H9 (cell line): ENCODE measurements around the gene UGT2B17. TPM values are rescaled to one million over a fixed set of nuclear protein-coding genes. Genes with fewer than 3 reads are reported as not detected.
"Not testable (repeated sequence)": the region's sequence is repeated elsewhere in the genome, so short reads cannot be mapped to it uniquely, and the experiment has no call there.

Experiments used
- DNase-seq: peaks from one replicate; pipeline ENCODE4 v3.0.0-alpha.2; 2017
- H2AFZ ChIP-seq: one replicate; pipeline ENCODE4 v1.6.1; 2013; ENCODE audit warnings: mild to moderate bottlenecking, low read length, control low read depth, moderate library complexity
- H2AK5ac ChIP-seq: 2 replicates; pipeline ENCODE4 v1.6.1; 2013; ENCODE audit warnings: low read length, control low read depth, mixed read lengths; ENCODE audit not compliant: insufficient read length
- H2BK120ac ChIP-seq: one replicate; pipeline ENCODE4 v1.6.1; 2013; ENCODE audit warnings: low read depth, mild to moderate bottlenecking, low read length, control low read depth, inconsistent platforms; ENCODE audit not compliant: poor library complexity, severe bottlenecking
- H2BK12ac ChIP-seq: 2 replicates; pipeline ENCODE4 v1.6.1; 2013; ENCODE audit warnings: low read length, control low read depth, mixed read lengths, low read depth; ENCODE audit not compliant: insufficient read length
- H2BK15ac ChIP-seq: 2 replicates; pipeline ENCODE4 v1.6.1; 2013; ENCODE audit warnings: low read depth, low read length, control low read depth
- H2BK20ac ChIP-seq: one replicate; pipeline ENCODE4 v1.6.1; 2013; ENCODE audit warnings: low read depth, mild to moderate bottlenecking, low read length, control low read depth, inconsistent platforms; ENCODE audit not compliant: poor library complexity, severe bottlenecking
- H2BK5ac ChIP-seq: 2 replicates; pipeline ENCODE4 v1.6.1; 2013; ENCODE audit warnings: low read length, control low read depth, mixed read lengths; ENCODE audit not compliant: insufficient read length
- H3K14ac ChIP-seq: 2 replicates; pipeline ENCODE4 v1.6.1; 2013; ENCODE audit warnings: low read length, control low read depth; ENCODE audit not compliant: insufficient read depth
- H3K18ac ChIP-seq: 2 replicates; pipeline ENCODE4 v1.6.1; 2013; ENCODE audit warnings: low read depth, mild to moderate bottlenecking, mixed read lengths, low read length, control low read depth; ENCODE audit not compliant: insufficient read length
- H3K23ac ChIP-seq: 2 replicates; pipeline ENCODE4 v1.6.1; 2013; ENCODE audit warnings: low read length, control low read depth, mixed read lengths, low read depth; ENCODE audit not compliant: insufficient read length
- H3K23me2 ChIP-seq: 2 replicates; pipeline ENCODE4 v1.6.1; 2013; ENCODE audit warnings: low read depth, mild to moderate bottlenecking, mixed read lengths, low read length, control low read depth; ENCODE audit not compliant: insufficient read length, poor library complexity, severe bottlenecking
- H3K27ac ChIP-seq: 2 replicates; pipeline ENCODE4 v1.5.1; 2013; ENCODE audit warnings: low read length, control low read depth, mixed read lengths, low read depth; ENCODE audit not compliant: insufficient read length
- H3K27me3 ChIP-seq: 2 replicates; pipeline ENCODE4 v1.6.1; 2013; ENCODE audit warnings: low read length, control low read depth, inconsistent platforms; ENCODE audit not compliant: insufficient read depth
- H3K4ac ChIP-seq: 2 replicates; pipeline ENCODE4 v1.6.1; 2013; ENCODE audit warnings: low read depth, mild to moderate bottlenecking, control low read depth, inconsistent platforms, low read length, moderate library complexity
- H3K4me1 ChIP-seq: 2 replicates; pipeline ENCODE4 v1.6.1; 2013; ENCODE audit warnings: low read length, control low read depth, inconsistent platforms; ENCODE audit not compliant: insufficient read depth
- H3K4me2 ChIP-seq: 2 replicates; pipeline ENCODE4 v1.6.1; 2013; ENCODE audit warnings: low read length, control low read depth, mixed read lengths; ENCODE audit not compliant: insufficient read length, insufficient read depth
- H3K56ac ChIP-seq: 2 replicates; pipeline ENCODE4 v1.6.1; 2013; ENCODE audit warnings: low read depth, mild to moderate bottlenecking, mixed read lengths, low read length, control low read depth; ENCODE audit not compliant: insufficient read length
- H3K79me1 ChIP-seq: 2 replicates; pipeline ENCODE4 v1.6.1; 2013; ENCODE audit warnings: low read depth, mild to moderate bottlenecking, moderate library complexity, low read length, control low read depth, inconsistent platforms; ENCODE audit not compliant: insufficient read depth, poor library complexity, severe bottlenecking
- H3K79me2 ChIP-seq: 2 replicates; pipeline ENCODE4 v1.6.1; 2013; ENCODE audit warnings: low read length, control low read depth, inconsistent platforms; ENCODE audit not compliant: insufficient read depth
- H3K9ac ChIP-seq: 2 replicates; pipeline ENCODE4 v1.6.1; 2013; ENCODE audit warnings: low read length, control low read depth, mixed read lengths; ENCODE audit not compliant: insufficient read length; ENCODE audit errors: extremely low read depth
- H3K9me3 ChIP-seq: one replicate; pipeline ENCODE4 v1.6.1; 2013; ENCODE audit warnings: low read depth, low read length, inconsistent platforms; ENCODE audit not compliant: control insufficient read depth
- H3T11ph ChIP-seq: one replicate; pipeline ENCODE4 v1.6.1; 2013; ENCODE audit warnings: mild to moderate bottlenecking, low read length, control low read depth, inconsistent platforms
- H4K20me1 ChIP-seq: one replicate; pipeline ENCODE4 v1.6.1; 2013; ENCODE audit not compliant: control insufficient read depth, insufficient read length, insufficient read depth
- H4K5ac ChIP-seq: 2 replicates; pipeline ENCODE4 v1.6.1; 2013; ENCODE audit warnings: low read depth, mild to moderate bottlenecking, mixed read lengths, low read length, control low read depth; ENCODE audit not compliant: insufficient read length
- H4K8ac ChIP-seq: replicated peaks from 2 replicates; pipeline ENCODE4 v1.6.1; 2013; ENCODE audit warnings: low read length, control low read depth, mixed read lengths, low read depth; ENCODE audit not compliant: insufficient read length
- H4K91ac ChIP-seq: 2 replicates; pipeline ENCODE4 v1.6.1; 2013; ENCODE audit warnings: low read depth, mild to moderate bottlenecking, moderate library complexity, mixed read lengths, low read length, control low read depth; ENCODE audit not compliant: insufficient read length
- H3K27ac Mint-ChIP-seq, 3 experiments: 2 replicates in 2 of 3; 3 replicates in 1 of 3; pipeline ENCODE4 v1.8.0; 2020 to 2021; ENCODE audit warnings: mixed read lengths in 3 of 3, mild to moderate bottlenecking in 1 of 3, moderate library complexity in 1 of 3
- H3K27me3 Mint-ChIP-seq: 2 replicates; pipeline ENCODE4 v1.8.0; 2021; ENCODE audit warnings: low read depth, mild to moderate bottlenecking, moderate library complexity, mixed read lengths
- H3K36me3 Mint-ChIP-seq, 3 experiments: 2 replicates in 2 of 3; 3 replicates in 1 of 3; pipeline ENCODE4 v1.8.0; 2020 to 2021; ENCODE audit warnings: low read depth in 3 of 3, mixed read lengths in 3 of 3; ENCODE audit not compliant: insufficient read depth in 1 of 3
- H3K4me1 Mint-ChIP-seq, 2 experiments: 2 replicates each; pipeline ENCODE4 v1.8.0; 2020; ENCODE audit warnings: mixed read lengths in 2 of 2
- H3K4me3 Mint-ChIP-seq, 2 experiments: 2 replicates in 1 of 2; 3 replicates in 1 of 2; pipeline ENCODE4 v1.8.0; 2020 to 2021; ENCODE audit warnings: mild to moderate bottlenecking in 2 of 2, mixed read lengths in 2 of 2, moderate library complexity in 1 of 2
- H3K9me3 Mint-ChIP-seq, 2 experiments: 2 replicates in 1 of 2; 3 replicates in 1 of 2; pipeline ENCODE4 v1.8.0; 2020; ENCODE audit warnings: mild to moderate bottlenecking in 2 of 2, mixed read lengths in 2 of 2, moderate library complexity in 1 of 2
- WGBS: extraction: QIAGEN DNeasy Blood & Tissue Kit; methylation state at CpG from one replicate; pipeline ENCODE4 v1.1.7; 2013; ENCODE audit warnings: missing lambda C conversion rate, low lambda C conversion rate, mixed read lengths; ENCODE audit not compliant: insufficient read length; ENCODE audit errors: extremely low coverage; 5-methylcytosine and 5-hydroxymethylcytosine counted together
- total RNA-seq: library from RNA; stranded (reverse); gene quantifications from 2 replicates; pipeline ENCODE4 v1.2.1, GENCODE V29; 2021

UGT2B17 gene
- total RNA-seq, 1 experiment from 2014 or later, result not detected

DNA sequence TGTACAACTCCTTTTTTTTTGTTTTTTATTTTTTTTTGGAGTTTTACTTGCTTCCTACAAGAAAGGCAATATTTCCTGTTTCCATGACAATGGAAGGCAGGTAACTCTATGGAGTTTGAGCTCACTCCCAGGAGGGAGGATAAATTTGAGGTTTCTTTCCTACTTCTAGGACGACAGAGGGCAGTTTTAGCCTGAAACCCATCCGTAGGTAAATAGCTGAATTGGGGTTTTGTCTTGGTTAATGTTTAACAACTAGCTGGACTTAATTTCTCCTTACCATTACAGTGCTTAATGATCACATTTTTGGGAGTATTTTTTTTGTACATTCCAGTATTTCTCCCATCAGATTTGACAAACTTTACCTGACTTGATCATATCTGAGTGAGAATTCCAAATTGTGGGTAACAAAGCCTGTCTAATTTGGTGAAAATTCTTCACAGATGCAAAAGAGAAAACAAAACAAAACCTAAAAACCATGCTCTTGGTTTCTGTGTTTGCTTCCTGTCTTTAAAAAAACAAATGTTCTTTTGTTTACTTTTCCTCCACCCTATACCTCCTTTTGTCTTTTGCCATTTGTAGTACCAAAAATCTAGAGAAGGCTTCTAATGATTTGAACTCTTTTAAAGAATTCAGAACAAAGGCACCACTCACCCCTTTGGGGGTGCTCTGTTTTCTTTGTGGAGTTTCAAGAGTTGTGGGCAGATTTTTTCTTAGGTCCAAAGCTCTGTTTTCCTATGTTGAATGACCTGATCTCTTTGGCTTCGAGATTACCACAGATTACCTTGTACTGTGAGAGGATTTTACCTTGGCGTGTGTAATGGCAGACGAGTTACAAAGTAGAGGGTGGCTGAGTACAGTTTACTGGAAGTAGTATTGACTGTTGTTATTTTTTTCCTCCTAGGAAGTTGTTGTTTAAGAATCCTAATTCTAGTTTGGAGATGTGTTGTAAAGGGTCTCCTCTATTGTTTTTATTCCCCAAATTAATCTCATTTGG lies 23.0 kb downstream of the UGT2B17 start:
- DNase-seq, H3K4me1 Mint-ChIP-seq, H3K27me3 ChIP-seq, H2AK5ac ChIP-seq, H4K20me1 ChIP-seq, H3K27ac Mint-ChIP-seq, H3K4me1 ChIP-seq, H3K27ac ChIP-seq, H3K23me2 ChIP-seq, H2BK5ac ChIP-seq, H3K4ac ChIP-seq, H3T11ph ChIP-seq, H3K56ac ChIP-seq, H2BK20ac ChIP-seq, H3K36me3 Mint-ChIP-seq, H2BK120ac ChIP-seq, H3K4me2 ChIP-seq, H3K9ac ChIP-seq, H3K23ac ChIP-seq, H3K79me2 ChIP-seq, H3K18ac ChIP-seq, H3K79me1 ChIP-seq, H3K4me3 Mint-ChIP-seq, H2BK15ac ChIP-seq, H4K5ac ChIP-seq, H2BK12ac ChIP-seq, H4K8ac ChIP-seq, H3K9me3 Mint-ChIP-seq, H3K9me3 ChIP-seq, H3K14ac ChIP-seq, H3K27me3 Mint-ChIP-seq, H4K91ac ChIP-seq, H2AFZ ChIP-seq: not testable (repeated sequence)
- WGBS, result no CpG with 5 or more reads among the region's 5 CpGs

DNA sequence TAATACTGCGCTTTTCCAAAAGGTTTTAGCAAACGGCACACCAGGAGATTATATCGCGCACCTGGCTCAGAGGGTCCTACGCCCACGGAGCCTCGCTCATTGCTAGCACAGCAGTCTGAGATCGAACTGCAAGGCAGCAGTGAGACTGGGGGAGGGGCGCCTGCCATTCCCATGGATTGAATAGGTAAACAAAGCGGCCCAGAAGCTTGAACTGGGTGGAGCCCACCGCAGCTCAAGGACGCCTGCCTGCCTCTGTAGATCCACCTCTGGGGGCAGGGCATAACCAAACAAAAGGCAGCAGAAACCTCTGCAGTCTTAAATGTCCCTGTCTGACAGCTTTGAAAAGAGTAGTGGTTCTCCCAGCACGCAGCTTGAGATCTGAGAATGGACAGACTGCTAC lies 33.4 kb downstream of the UGT2B17 start:
- H3K4ac ChIP-seq, H2BK5ac ChIP-seq, H3T11ph ChIP-seq, H2BK20ac ChIP-seq, H2BK12ac ChIP-seq, H3K9me3 Mint-ChIP-seq, H3K79me2 ChIP-seq, H2AK5ac ChIP-seq, H3K23me2 ChIP-seq, H3K14ac ChIP-seq, H3K79me1 ChIP-seq, DNase-seq, H3K18ac ChIP-seq, H3K9ac ChIP-seq, H4K5ac ChIP-seq, H3K36me3 Mint-ChIP-seq, H4K8ac ChIP-seq, H4K91ac ChIP-seq, H3K4me1 Mint-ChIP-seq, H2AFZ ChIP-seq, H3K56ac ChIP-seq, H3K9me3 ChIP-seq, H3K27ac Mint-ChIP-seq, H3K27me3 ChIP-seq, H2BK15ac ChIP-seq, H3K4me2 ChIP-seq, H3K4me1 ChIP-seq, H2BK120ac ChIP-seq, H3K27ac ChIP-seq, H3K23ac ChIP-seq, H4K20me1 ChIP-seq, H3K27me3 Mint-ChIP-seq, H3K4me3 Mint-ChIP-seq: not testable (repeated sequence)
- no CpG with 5 or more reads among the region's 13 CpGs for WGBS
